Measurements from ENCODE around the gene GPRASP3.
A peak's percentile ranks its signal among the peaks of the same experiment; 100 is the strongest.

Gene GPRASP3

GRCh38 chrX:102765217-102765616 is 44.7 kb downstream of the GPRASP3 start:
- no peak for DNase-seq

- no peak for DNase-seq
Measured at GRCh38 chrX:102765809-102766208, 45.3 kb downstream of the GPRASP3 start.

- DNase-seq, result no peak
Measured at GRCh38 chrX:102767287-102767686, 46.7 kb downstream of the GPRASP3 start.

GRCh38 chrX:102768987-102769761 is 48.6 kb downstream of the GPRASP3 start:
- peak; percentile 92 for DNase-seq

Data from RPMI8226 (cell line).